Uterus (tissue), 2 donors: Measurements from ENCODE around the gene MRPL46.

Source experiments
- CTCF ChIP-seq, 4 experiments: fragments of 200-600 bp in 2 of 4; fragments of 450-650 bp in 2 of 4; sonication (generic) in 2 of 4; IDR thresholded peaks; one replicate each; pipeline ENCODE4 v1.5.1; 2016 to 2019; ENCODE audit warnings: antibody characterized with exemption in 4 of 4, mild to moderate bottlenecking in 2 of 4, moderate library complexity in 1 of 4
- POLR2A ChIP-seq, 2 donors: fragments of 450-650 bp; IDR thresholded peaks; one replicate each; pipeline ENCODE4 v1.6.1; 2016; ENCODE audit warnings: antibody characterized with exemption in 2 of 2, mild to moderate bottlenecking in 1 of 2, moderate library complexity in 1 of 2

- TF ChIP-seq POLR2A (IDR thresholded peaks at IDR 0.05) = no peak
- no peak for TF ChIP-seq CTCF (IDR thresholded peaks at IDR 0.05)
Observed at GRCh38 chr15:88447741-88448140, 19.4 kb downstream of the MRPL46 start.
